PC-9 (cell line): ENCODE data around the gene TTLL6. TPM values are rescaled to one million over a fixed set of nuclear protein-coding genes. Genes with fewer than 3 reads are reported as not detected.

Source experiments
- BruUV-seq: library from RNA; stranded (reverse); fragments of 400-500 nt; replicated peaks from 2 replicates; lab custom pipeline; 2021; lab: Mats Ljungman, UMichigan
- CTCF ChIA-PET: fragments of 300-600 bp; sonication (Branson Sonifier 250); formaldehyde crosslinking; loops from one replicate; lab custom pipeline; 2022; ENCODE audit warnings: antibody characterized with exemption; lab: Charles Lee
- POLR2A ChIA-PET: fragments of 300-600 bp; sonication (Branson Sonifier 250); formaldehyde crosslinking; loops from one replicate; lab custom pipeline; 2022; ENCODE audit warnings: antibody characterized with exemption; ENCODE audit not compliant: unreplicated experiment; lab: Charles Lee
- DNase-seq, 2 experiments: peaks; one replicate each; pipeline versions ENCODE4 v3.0.0 to v3.0.0-alpha.2; 2015 to 2022; ENCODE audit warnings: mixed read lengths in 1 of 2
- H2AFZ ChIP-seq: fragments of 200-600 bp; sonication (generic); 2 replicates; pipeline ENCODE4 v1.8.1; 2017; ENCODE audit warnings: antibody characterized with exemption
- H3F3A ChIP-seq: fragments of 200-600 bp; sonication (generic); 2 replicates; pipeline ENCODE4 v1.8.1; 2017; ENCODE audit warnings: antibody characterized with exemption, mild to moderate bottlenecking, low read depth; ENCODE audit not compliant: insufficient read depth
- H3K27ac ChIP-seq: fragments of 200-600 bp; sonication (generic); 2 replicates; pipeline ENCODE4 v1.6.1; 2016; ENCODE audit warnings: mixed run types
- H3K27me3 ChIP-seq: fragments of 200-600 bp; sonication (generic); 2 replicates; pipeline ENCODE4 v1.6.1; 2016; ENCODE audit warnings: low read depth, mixed run types; ENCODE audit not compliant: insufficient read depth
- H3K36me3 ChIP-seq: fragments of 200-600 bp; sonication (generic); 2 replicates; pipeline ENCODE4 v1.6.1; 2016; ENCODE audit warnings: low read depth, mixed run types
- H3K4me1 ChIP-seq: fragments of 200-600 bp; sonication (generic); replicated peaks from 2 replicates; pipeline ENCODE4 v1.6.1; 2016; ENCODE audit warnings: mixed run types; ENCODE audit not compliant: insufficient read depth
- H3K4me2 ChIP-seq: fragments of 200-600 bp; sonication (generic); 2 replicates; pipeline ENCODE4 v1.6.1; 2017; ENCODE audit warnings: mixed run types
- H3K4me3 ChIP-seq: fragments of 200-600 bp; sonication (generic); 2 replicates; pipeline ENCODE4 v1.6.1; 2016; ENCODE audit warnings: mixed run types
- H3K79me2 ChIP-seq: fragments of 200-600 bp; sonication (generic); 2 replicates; pipeline ENCODE4 v1.6.1; 2017; ENCODE audit warnings: low read depth, mixed run types
- H3K9me2 ChIP-seq: fragments of 200-600 bp; sonication (generic); 2 replicates; pipeline ENCODE4 v1.8.1; 2017; ENCODE audit warnings: mild to moderate bottlenecking; ENCODE audit not compliant: insufficient read depth
- H3K9me3 ChIP-seq: fragments of 200-600 bp; sonication (generic); 2 replicates; pipeline ENCODE4 v1.8.1; 2016; ENCODE audit warnings: low read depth; ENCODE audit not compliant: insufficient read depth
- H4K20me1 ChIP-seq: fragments of 200-600 bp; sonication (generic); 2 replicates; pipeline ENCODE4 v1.8.1; 2017; ENCODE audit not compliant: insufficient read depth
- CTCF ChIP-seq: fragments of 200-600 bp; sonication (generic); conservative IDR thresholded peaks from 2 replicates; pipeline ENCODE4 v1.6.1; 2017; ENCODE audit warnings: mixed run types, antibody characterized with exemption, mild to moderate bottlenecking, moderate library complexity
- EZH2 ChIP-seq: fragments of 200-600 bp; sonication (generic); IDR thresholded peaks from 2 replicates; pipeline ENCODE4 v1.8.0; 2017; ENCODE audit warnings: antibody characterized with exemption, low read depth
- intact Hi-C: fragments of 100-400 bp; cut with micrococcal nuclease; formaldehyde crosslinking; loops from one replicate; pipeline ENCODE4 v1.10.0; 2022; ENCODE audit not compliant: unreplicated experiment
- total RNA-seq: library from RNA; stranded (reverse); gene quantifications from 2 replicates; pipeline ENCODE4 v1.2.3, GENCODE V29; 2021

The TTLL6 gene
- total RNA-seq, 1 experiment from 2014 or later: not detected

GRCh38 chr17:48760411-48760810 lies 56.6 kb downstream of the TTLL6 start:
- intact Hi-C loops: no loop called here
- no peak for DNase-seq
- no peaks in the 10 kb centered on the region for H3K9me3 ChIP-seq
- H3K9me2 ChIP-seq: no peaks in the 10 kb centered on the region
- H3K4me3 ChIP-seq: no peak overlapping the region
- H3K27me3 ChIP-seq: peaks cover 89% of the 10 kb centered on the region
- H3K4me2 ChIP-seq: no peak overlapping the region
- H3K4me1 ChIP-seq: no peaks in the 10 kb centered on the region
- no peaks in the 10 kb centered on the region for H3K36me3 ChIP-seq
- H4K20me1 ChIP-seq: no peaks in the 10 kb centered on the region
- no peaks in the 10 kb centered on the region for H3K79me2 ChIP-seq
- no peak overlapping the region for H2AFZ ChIP-seq
- ChIA-PET POLR2A (no interaction called here), CTCF (no interaction called here)
- no peaks in the 10 kb centered on the region for H3F3A ChIP-seq
- TF ChIP-seq EZH2 (no peak), CTCF (no peak)
- H3K27ac ChIP-seq: no peak overlapping the region
- no TSS peak for BruUV-seq

GRCh38 chr17:48759288-48759687 lies 57.7 kb downstream of the TTLL6 start:
- Histone ChIP-seq H3K9me2 (no peaks in the 10 kb centered on the region), H3K27ac (no peak overlapping the region), H3K4me1 (no peaks in the 10 kb centered on the region), H3F3A (no peaks in the 10 kb centered on the region), H3K4me3 (no peak overlapping the region), H3K9me3 (no peaks in the 10 kb centered on the region), H4K20me1 (no peaks in the 10 kb centered on the region), H3K27me3 (peaks cover 96% of the 10 kb centered on the region), H2AFZ (no peak overlapping the region), H3K4me2 (no peak overlapping the region), H3K36me3 (no peaks in the 10 kb centered on the region), H3K79me2 (no peaks in the 10 kb centered on the region)
- POLR2A ChIA-PET: interaction anchor here (0.6 kb wide), 1 partner anchor 178 kb away, joined by 5 read pairs; no protein-coding TSS in a partner anchor
- intact Hi-C loops: no loop called here
- no peak for TF ChIP-seq CTCF
- TF ChIP-seq EZH2: no peak
- CTCF ChIA-PET: no interaction called here
- DNase-seq: no peak
- BruUV-seq: no TSS peak

- H3F3A ChIP-seq: no peaks in the 10 kb centered on the region
- H3K79me2 ChIP-seq: no peaks in the 10 kb centered on the region
- ChIA-PET CTCF (no interaction called here), POLR2A (no interaction called here)
- no peaks in the 10 kb centered on the region for H3K9me2 ChIP-seq
- H2AFZ ChIP-seq: no peak overlapping the region
- no peaks in the 10 kb centered on the region for H3K4me1 ChIP-seq
- intact Hi-C loops: no loop called here
- H3K27ac ChIP-seq: no peak overlapping the region
- H3K9me3 ChIP-seq: no peaks in the 10 kb centered on the region
- no peak overlapping the region for H3K4me3 ChIP-seq
- no peaks in the 10 kb centered on the region for H3K36me3 ChIP-seq
- H3K4me2 ChIP-seq: no peak overlapping the region
- DNase-seq: no peak
- TF ChIP-seq CTCF: no peak
- TF ChIP-seq EZH2: no peak
- no TSS peak for BruUV-seq
- H4K20me1 ChIP-seq: no peaks in the 10 kb centered on the region
- peaks cover 96% of the 10 kb centered on the region for H3K27me3 ChIP-seq
Measured at GRCh38 chr17:48757524-48757961, 59.5 kb downstream of the TTLL6 start.
